Mononuclear cell (primary cell): ENCODE data around the gene ADAMTS7. TPM values are rescaled to one million over a fixed set of nuclear protein-coding genes. Genes with fewer than 3 reads are reported as not detected.
"Not testable (repeated sequence)": the region's sequence is repeated elsewhere in the genome, so short reads cannot be mapped to it uniquely, and the experiment has no call there.

Experiments
- H3K27me3 ChIP-seq: 2 replicates; pipeline ENCODE4 v1.6.0; 2011; ENCODE audit warnings: low read length, control low read depth; ENCODE audit not compliant: insufficient read depth
- H3K4me1 ChIP-seq: 2 replicates; pipeline ENCODE4 v1.5.1; 2011; ENCODE audit warnings: mild to moderate bottlenecking, low read length, control low read depth; ENCODE audit not compliant: insufficient read depth
- H3K4me3 ChIP-seq: 2 replicates; pipeline ENCODE4 v1.5.1; 2011; ENCODE audit warnings: mild to moderate bottlenecking, low read length, moderate library complexity
- H3K9me3 ChIP-seq: 2 replicates; pipeline ENCODE4 v1.5.1; 2011; ENCODE audit warnings: low read depth, mild to moderate bottlenecking, control low read depth, low read length
- total RNA-seq: library from RNA; depleted of rRNA; stranded (reverse); fragments of >200 nt; gene quantifications from one replicate; pipeline ENCODE4 v1.2.3, GENCODE V29; 2012

Gene ADAMTS7
- total RNA-seq, result not detected

- peak within 1 kb of the TSS; percentile 32 for H3K4me3 ChIP-seq
- H3K4me1 ChIP-seq, result peaks cover 16% of the 10 kb centered on the region
- H3K27me3 ChIP-seq, result peaks cover 49% of the 10 kb centered on the region
- no peaks in the 10 kb centered on the region for H3K9me3 ChIP-seq
Measured at GRCh38 chr15:78811124-78811824, at the start of gene ADAMTS7. TSS of gene ADAMTS7 (minus strand) at chr15:78811464. CDS start at chr15:78811220, 244 bp downstream.

DNA sequence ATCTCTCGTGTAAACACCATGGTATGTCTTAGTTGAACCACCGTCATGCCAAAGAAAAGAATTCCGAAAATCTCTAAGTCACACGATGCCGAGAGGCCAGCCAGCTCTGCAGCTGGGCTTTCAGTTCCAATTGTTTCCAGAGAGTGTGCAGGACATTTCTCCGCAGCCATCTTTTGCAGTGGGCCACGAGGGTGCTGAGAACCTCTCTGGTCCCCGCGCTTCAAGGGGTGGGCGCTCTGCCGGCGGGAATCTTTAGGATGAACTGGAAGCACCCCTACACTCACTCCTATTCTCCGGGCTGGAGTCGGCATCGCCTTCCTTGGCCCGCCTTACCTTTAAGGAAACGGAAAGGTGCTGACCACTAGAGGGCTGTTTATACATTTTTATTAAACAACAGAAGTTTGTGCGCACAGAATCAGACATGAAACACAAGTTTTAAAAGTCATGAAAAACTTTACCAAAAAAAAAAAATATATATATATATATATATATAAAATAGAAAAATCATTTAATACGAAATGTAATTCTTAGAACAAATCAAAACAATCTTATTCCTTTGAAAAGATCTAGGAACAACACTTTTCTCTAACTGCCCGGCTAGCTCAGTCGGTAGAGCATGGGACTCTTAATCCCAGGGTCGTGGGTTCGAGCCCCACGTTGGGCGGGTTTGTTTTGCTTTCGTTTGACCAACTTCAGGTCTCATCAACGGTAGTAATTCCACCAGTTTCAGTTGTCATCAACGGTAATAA lies 48.9 kb upstream of the ADAMTS7 start:
- Histone ChIP-seq H3K9me3 (no peaks in the 10 kb centered on the region), H3K27me3 (no peaks in the 10 kb centered on the region), H3K4me3 (peak overlapping the region; percentile 33), H3K4me1 (peaks cover 6% of the 10 kb centered on the region)

- peaks cover 6% of the 10 kb centered on the region for H3K4me1 ChIP-seq
- no peaks in the 10 kb centered on the region for H3K9me3 ChIP-seq
- no peaks in the 10 kb centered on the region for H3K27me3 ChIP-seq
- H3K4me3 ChIP-seq, result no peak overlapping the region
Measured at GRCh38 chr15:78855746-78856145, 44.5 kb upstream of the ADAMTS7 start.

DNA sequence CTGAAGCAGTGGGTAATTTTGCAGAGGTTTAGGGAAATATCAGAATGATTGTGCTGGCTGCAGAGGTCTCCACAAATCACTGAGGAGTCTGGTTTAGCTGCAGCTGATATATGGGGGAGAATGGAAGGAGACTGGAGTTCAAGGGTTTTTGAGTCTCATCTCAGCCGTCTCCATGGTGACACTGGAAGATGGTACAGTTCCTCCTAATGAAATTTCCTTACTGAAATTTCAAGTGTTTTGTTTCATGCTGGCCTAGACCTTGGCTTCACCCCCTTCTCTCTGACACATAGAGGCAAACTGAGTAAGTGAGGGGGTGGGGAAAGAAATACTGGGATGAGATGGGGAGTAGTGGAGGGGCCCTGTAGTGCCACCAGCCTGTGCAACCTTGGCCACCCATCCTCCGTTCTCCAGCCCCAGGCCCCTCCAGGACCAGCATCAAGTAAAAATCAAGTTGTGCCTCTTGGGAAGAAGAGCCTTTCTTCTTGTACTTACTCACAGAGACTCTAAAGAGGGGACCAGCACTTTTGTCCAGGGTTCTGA lies 43.6 kb upstream of the ADAMTS7 start:
- Histone ChIP-seq H3K4me3 (no peak overlapping the region), H3K9me3 (no peaks in the 10 kb centered on the region), H3K27me3 (no peaks in the 10 kb centered on the region), H3K4me1 (peaks cover 4% of the 10 kb centered on the region)

DNA sequence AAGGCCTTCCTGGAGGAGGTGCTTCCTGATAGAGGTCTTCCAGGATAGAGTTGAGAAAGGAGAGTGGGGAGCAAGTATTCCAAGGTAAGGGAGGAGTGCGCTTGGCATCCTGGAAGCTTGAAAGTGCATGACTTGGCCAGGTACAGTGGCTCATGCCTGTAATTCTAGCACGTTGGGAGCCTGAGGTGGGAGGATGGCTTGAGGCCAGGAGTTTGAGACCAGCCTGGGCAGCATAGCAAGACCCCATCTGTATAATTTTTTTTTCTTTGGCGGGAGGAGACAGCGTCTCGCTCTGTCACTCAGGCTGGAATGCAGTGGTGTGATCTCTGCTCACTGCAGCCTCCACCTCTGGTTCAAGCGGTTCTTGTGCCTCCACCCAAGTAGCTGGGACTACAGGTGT lies 42.2 kb upstream of the ADAMTS7 start:
- Histone ChIP-seq H3K4me1 (no peaks in the 10 kb centered on the region), H3K27me3 (no peaks in the 10 kb centered on the region), H3K4me3 (no peak overlapping the region), H3K9me3 (no peaks in the 10 kb centered on the region)

DNA sequence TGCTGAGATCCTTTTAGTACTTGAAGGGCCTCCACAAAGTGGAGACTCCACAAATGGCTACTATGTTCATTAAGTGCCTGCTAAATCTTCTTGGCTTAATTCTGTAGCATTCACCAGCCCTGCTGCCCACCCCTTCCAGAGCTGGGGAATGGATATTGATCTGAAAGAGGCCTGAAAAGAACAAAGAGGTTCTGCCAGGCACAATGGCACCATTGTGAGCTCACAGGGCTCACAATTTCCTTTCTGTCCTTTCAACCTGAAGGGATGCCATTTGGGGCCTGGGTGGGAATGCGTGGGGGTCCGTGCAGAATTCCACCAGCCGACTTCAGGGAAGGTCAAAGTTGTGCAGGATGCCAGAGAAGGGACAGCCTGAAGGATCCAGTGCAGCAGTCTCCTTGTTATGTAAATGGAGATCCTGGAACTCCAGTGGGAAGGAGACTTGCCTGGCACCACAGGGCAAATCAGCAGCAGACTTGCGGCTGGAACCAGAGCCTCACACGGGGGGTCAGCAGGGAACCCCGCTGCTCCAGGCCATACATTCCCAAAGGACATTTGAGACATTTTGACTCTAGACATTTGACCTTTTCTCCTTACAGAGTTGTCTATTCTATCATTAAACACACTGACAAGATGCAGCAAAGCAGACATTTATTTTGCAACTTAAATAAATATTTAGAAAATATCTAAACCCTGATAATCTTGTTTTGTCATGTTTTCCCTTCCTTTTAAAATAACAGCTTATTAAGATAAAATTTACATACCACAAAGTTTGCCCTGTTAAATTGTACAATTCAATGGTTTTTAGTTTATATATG lies 39.9 kb upstream of the ADAMTS7 start:
- H3K9me3 ChIP-seq, result no peaks in the 10 kb centered on the region
- H3K4me3 ChIP-seq, result no peak overlapping the region
- no peaks in the 10 kb centered on the region for H3K27me3 ChIP-seq
- no peaks in the 10 kb centered on the region for H3K4me1 ChIP-seq

DNA sequence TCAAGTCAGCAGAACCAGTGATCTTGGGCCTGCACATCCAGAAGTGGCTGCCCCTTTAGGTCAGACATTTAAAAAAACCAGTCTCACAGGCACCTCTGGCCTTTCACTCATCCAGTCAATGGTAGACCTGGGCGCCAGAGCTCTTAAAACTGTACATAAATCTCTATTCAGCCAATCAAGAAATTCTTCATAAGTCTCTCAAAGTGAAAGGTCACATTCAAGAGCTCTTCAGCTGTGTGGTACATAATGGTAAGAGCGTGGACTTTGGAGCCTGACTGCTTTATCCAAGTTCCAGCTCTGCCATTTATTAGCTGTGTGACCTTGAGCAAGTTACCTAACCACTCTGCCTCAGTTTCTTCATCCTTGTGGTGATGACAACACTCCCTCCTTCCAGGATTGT lies 39.1 kb upstream of the ADAMTS7 start:
- H3K27me3 ChIP-seq, result no peaks in the 10 kb centered on the region
- no peaks in the 10 kb centered on the region for H3K4me1 ChIP-seq
- no peak overlapping the region for H3K4me3 ChIP-seq
- no peaks in the 10 kb centered on the region for H3K9me3 ChIP-seq

- H3K9me3 ChIP-seq, H3K4me3 ChIP-seq, H3K4me1 ChIP-seq, H3K27me3 ChIP-seq: not testable (repeated sequence)
Measured at GRCh38 chr15:78847387-78847906, 36.2 kb upstream of the ADAMTS7 start.

DNA sequence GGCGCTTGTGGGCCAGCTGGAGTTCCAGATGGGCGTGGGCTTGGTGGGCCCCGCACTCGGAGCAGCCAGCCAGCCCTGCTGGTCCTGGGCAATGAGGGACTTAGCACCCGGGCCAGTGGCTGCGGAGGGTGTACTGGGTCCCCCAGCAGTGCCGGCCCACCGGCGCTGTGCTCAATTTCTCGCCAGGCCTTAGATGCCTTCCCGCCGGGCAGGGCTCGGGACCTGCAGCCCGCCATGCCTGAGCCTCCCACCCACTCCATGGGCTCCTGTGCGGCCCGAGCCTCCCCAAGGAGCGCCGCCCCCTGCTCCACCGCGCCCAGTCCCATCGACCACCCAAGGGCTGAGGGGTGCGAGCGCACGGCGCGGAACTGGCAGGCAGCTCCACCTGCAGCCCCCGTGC lies 35.6 kb upstream of the ADAMTS7 start:
- not testable (repeated sequence) for H3K4me1 ChIP-seq

DNA sequence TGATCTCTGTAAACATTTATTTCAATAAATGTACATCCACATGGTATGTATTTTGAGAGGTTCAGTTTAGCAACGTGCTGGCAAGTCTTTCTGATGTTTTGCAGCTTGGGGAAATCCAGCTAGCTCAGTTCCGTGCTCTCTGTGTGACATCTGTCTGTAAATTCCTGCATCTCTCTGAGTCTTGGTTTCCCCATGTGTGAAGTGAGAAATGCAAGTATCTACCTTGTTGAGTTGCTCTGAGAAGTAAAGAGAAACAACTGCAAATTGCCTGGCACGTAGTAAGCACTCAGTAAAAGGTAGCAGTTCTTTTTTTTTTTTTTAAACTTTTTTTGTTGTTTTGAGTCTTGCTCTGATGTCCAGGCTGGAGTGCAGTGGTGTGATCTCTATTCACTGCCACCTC lies 31.3 kb upstream of the ADAMTS7 start:
- H3K4me1 ChIP-seq, result no peaks in the 10 kb centered on the region
- no peak overlapping the region for H3K4me3 ChIP-seq
- no peaks in the 10 kb centered on the region for H3K9me3 ChIP-seq
- H3K27me3 ChIP-seq, result no peaks in the 10 kb centered on the region

More for the DNA sequence above, 35.6 kb upstream of the ADAMTS7 start:
- H3K27me3 ChIP-seq, H3K4me3 ChIP-seq, H3K9me3 ChIP-seq: not testable (repeated sequence)

- no peak overlapping the region for H3K4me3 ChIP-seq
- no peaks in the 10 kb centered on the region for H3K27me3 ChIP-seq
Measured at GRCh38 chr15:78841891-78842290, 30.6 kb upstream of the ADAMTS7 start.

GRCh38 chr15:78841376-78841706 lies 30.1 kb upstream of the ADAMTS7 start:
- Histone ChIP-seq H3K4me3 (no peak overlapping the region), H3K27me3 (no peaks in the 10 kb centered on the region), H3K9me3 (no peaks in the 10 kb centered on the region), H3K4me1 (no peaks in the 10 kb centered on the region)

More at GRCh38 chr15:78841891-78842290, 30.6 kb upstream of the ADAMTS7 start:
- Histone ChIP-seq H3K9me3 (no peaks in the 10 kb centered on the region), H3K4me1 (no peaks in the 10 kb centered on the region)

GRCh38 chr15:78840661-78841375 lies 29.6 kb upstream of the ADAMTS7 start:
- Histone ChIP-seq H3K4me3 (no peak overlapping the region), H3K9me3 (no peaks in the 10 kb centered on the region), H3K27me3 (no peaks in the 10 kb centered on the region), H3K4me1 (no peaks in the 10 kb centered on the region)

GRCh38 chr15:78839151-78839550 lies 27.9 kb upstream of the ADAMTS7 start:
- H3K9me3 ChIP-seq, H3K4me3 ChIP-seq, H3K4me1 ChIP-seq, H3K27me3 ChIP-seq: not testable (repeated sequence)
